GM18526 (cell line): ENCODE data around the gene CDH4.

Experiments
- POLR2A ChIP-seq: IDR thresholded peaks from 3 replicates; pipeline ENCODE4 v1.6.1; 2011; ENCODE audit not compliant: insufficient read length; ENCODE audit errors: extremely low read depth

Gene CDH4

DNA sequence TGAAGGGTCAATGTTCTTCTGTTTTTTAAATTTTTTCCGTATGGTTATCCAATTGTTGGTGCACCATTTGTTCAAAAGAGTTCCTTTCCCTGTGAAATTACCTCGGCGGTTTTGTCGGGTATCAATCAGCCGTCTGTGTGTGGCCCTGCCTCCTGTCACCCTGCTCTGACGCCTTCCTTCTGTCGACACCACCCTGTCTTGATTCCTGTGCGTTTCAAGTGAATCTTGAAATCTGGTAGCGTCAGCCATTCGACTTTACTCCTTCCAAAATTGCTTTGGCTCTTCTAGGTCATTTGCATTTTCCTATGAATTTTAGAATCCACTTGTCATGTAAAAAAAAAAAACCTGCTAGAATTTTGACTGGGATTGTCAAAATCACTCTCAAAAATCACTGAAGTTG, 181.1 kb downstream of the CDH4 start:
- no peak for TF ChIP-seq POLR2A

- no peak for TF ChIP-seq POLR2A
These were observed 181.8 kb downstream of the CDH4 start for GRCh38 chr20:61433816-61434215.

DNA sequence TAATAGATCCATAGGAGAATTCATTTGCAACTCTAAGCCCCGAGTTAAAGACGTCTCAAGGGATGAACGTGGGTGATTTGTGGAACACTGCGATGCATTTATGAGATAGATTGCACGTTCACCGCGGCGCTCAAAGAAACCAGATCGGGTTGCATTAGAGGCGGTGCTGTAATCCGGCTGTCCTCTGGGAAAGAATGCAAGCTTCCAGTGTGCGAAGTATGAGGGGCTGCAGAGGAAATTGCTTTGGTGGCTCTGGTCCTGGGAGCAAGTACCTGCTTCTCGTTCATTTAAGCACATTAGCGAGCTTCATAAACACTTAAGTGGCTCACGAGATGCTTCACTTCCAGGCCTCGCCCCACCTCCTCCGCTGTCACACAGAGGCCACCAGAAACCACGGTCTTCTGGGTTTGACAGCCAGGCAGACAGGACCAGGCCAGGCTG, 182.3 kb downstream of the CDH4 start:
- no peak for TF ChIP-seq POLR2A

DNA sequence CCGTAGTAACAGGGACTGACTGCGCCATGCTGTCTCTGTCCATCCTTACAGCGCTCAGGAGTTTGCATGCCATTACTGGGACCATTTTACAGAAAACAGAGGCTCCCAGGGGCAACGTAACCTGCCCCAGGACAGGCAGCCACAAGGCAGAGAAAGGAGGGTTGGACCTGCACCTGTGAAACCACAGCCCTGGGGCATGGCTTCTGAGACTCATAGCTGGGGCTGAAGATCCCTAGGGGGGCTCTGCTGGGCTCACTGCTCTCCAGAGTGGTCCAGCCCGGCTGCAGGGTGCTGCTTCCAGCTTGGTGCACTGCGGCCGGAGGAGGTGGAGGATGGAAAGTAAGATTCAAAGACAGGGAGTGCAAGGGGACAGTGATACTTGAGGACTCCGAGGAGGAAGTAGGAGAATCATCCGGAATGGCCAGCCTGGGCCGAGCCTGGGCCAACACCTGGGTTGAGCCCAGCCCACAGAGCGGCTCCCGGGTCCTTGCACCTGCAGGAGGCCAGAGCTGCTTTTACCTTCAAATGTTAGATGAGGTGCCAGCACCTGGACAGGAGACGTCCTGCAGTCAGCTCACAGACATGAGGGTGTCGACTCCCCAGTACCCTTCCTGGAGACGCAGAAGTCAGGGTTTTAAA, 183.2 kb downstream of the CDH4 start:
- TF ChIP-seq POLR2A = no peak

DNA sequence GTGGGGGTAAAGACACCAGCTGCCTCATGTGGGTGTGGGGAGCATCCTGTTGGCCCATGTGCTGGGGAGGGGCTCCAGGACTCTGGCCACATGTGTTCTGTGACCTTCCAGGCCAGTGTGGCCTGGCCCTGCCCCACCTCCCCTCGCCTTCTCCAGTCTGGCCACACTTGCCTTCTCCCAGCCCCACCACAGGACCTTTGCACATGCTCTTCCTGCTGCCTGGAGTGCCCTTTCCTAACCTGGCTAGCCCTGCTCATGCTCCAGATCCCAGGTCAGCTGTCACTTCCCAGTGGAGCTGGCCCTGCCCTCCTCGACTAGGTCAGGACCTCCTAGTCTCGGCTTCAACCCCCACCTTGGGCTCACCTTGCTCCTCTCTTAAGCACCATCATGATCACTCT, 183.8 kb downstream of the CDH4 start:
- no peak for TF ChIP-seq POLR2A

DNA sequence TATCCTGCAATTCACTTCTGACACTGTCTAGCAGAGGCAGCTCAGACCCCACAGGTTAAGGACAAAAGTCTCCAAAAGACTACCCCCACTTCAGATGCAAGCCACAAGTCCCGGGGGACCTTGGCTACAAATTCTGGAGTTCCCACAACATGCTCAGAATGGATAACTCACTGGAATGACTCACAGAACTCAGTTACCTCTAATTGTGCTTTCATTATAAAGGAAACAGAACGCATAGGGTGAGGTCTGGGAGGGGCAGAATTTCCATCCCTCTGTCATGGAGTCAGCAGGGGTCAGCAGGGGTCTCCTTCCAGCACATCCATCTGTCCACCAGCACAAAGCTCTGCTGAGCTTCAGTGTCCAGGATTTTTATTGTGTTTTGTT, 184.2 kb downstream of the CDH4 start:
- no peak for TF ChIP-seq POLR2A

GRCh38 chr20:61436667-61437279, 184.7 kb downstream of the CDH4 start:
- no peak for TF ChIP-seq POLR2A

DNA sequence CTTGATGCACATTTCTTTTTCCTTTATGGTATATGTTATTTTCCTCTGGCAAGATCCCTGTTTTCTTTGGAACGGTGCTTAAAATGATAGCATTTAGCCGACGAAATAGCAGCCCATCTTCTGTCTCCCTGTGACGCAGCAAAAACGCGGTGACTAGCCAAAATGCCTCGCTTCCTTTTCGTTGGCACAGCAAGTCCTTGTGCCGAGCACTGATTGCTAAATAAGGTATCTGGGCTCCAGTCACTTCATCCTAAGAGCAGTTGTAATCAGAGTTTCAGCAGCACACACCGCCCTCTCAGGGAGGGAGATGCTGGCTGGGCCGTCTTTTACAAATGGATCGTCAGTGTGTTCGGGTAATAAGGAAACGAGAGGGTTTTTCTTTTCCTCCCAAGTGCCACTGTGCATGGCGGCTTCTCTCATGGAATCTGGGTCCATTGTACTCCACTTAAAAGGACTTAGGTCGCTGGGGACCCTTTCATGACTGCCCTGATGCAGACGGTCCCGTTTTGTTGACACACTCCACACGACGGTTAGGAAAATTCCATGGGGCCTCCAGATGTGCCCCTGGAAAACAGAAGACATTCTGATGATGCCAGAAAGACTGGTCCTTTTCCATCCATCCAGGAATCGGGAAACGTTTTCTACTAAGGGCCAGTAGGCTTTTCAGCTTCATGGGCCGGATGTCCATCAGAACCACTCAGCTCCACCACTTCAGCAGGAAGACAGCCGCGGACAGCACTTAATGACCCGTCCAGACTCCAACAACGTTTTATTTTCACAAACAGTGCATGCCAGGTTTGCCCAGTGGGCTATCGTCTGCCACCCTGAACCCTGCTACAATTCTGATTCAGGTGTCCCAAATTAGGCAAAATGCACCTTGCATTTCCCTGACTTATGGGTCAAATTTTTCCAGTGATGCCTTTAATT, 185.5 kb downstream of the CDH4 start:
- no peak for TF ChIP-seq POLR2A

GRCh38 chr20:61438285-61438684, 186.2 kb downstream of the CDH4 start:
- no peak for TF ChIP-seq POLR2A

DNA sequence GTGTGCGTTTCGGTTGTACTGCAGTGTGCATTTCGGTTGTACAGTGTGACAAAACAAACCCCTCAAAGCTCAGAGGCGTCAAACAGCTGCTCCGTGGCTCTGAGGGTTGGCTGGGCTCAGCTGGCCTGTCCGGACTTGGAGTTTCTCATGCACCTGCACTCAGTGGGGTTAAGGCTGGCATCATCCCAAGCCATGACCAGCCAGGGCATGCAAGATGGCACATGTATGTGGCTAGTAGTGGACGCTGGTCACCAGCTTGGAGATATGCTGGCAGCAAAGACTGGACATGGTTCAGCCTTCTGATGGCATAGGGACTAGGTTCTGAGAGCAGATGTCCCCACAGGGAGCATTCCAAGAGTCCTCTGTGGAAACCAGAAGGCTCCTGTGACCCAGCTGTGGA, 187.2 kb downstream of the CDH4 start:
- TF ChIP-seq POLR2A = no peak

DNA sequence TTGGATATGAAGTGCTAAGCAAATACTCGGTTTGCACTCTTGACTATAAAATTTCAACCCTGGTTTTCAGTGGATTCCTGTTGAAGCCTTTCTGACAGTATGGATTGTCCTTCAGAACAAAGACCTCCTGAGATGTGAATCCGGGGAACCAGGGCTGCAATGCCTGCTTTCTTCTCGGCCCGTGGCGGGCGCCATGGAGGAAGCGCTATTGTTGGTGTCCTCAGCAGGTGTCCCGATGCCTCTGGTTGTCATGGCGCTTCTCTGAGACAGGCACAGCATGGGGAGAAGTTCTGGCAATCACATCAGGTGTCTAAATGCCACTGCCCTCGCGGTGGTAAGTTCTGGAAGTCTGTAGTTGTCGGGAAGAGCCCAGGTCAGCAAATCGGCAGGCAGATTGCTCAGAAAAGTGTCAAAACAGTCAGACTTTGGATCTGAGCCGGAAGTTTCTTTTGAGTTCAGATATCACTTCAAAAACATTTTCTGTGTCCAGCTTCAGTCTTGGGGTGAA, 188.5 kb downstream of the CDH4 start:
- TF ChIP-seq POLR2A = no peak

GRCh38 chr20:61441537-61441936, 189.5 kb downstream of the CDH4 start:
- no peak for TF ChIP-seq POLR2A

GRCh38 chr20:61442075-61442670, 190.1 kb downstream of the CDH4 start:
- no peak for TF ChIP-seq POLR2A

GRCh38 chr20:61442718-61443117, 190.7 kb downstream of the CDH4 start:
- no peak for TF ChIP-seq POLR2A

DNA sequence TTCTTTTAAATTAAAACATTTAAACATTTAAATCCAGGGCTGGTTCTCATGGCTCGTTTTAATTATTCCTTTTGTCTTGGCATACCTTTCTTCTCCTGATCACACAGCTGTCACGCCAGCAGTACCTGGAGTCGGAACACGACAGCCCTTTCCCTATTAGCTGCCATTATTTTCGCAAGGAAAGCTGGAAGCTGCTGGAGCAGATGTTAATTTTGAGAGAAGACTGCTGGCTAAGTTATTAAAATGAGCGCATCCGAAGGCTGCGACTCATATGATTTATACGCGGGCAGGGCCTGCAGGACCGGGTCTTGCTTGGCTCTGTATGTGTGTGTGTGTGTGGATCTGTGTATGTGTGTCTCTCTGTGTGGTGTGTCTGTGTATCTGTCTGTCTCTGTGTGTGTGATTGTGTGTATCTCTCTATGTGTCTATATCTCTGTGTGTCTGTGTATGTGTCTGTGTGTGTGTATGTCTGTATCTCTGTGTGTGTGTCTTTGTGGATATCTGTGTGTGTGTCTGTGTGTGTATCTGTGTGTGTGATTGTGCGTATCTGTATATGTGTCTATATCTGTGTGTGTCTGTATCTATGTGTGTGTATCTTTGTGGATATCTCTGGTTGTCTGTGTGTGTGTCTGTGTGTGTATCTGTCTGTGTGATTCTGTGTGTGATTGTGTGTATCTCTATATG, 191.5 kb downstream of the CDH4 start:
- TF ChIP-seq POLR2A = no peak
